IMR-90 (cell line): ENCODE measurements around the gene SMYD4. TPM values are rescaled to one million over a fixed set of nuclear protein-coding genes. Genes with fewer than 3 reads are reported as not detected.

Experiments
- ATAC-seq: fragments of 200-7000 bp; cut with Tn5 transposase; 2 replicates; pipeline ENCODE4 v1.9.1; 2020; ENCODE audit warnings: low read depth, mild to moderate bottlenecking, moderate library complexity
- BruUV-seq: library from RNA; stranded (reverse); fragments of 400-500 nt; replicated peaks from 2 replicates; lab custom pipeline; 2021; lab: Mats Ljungman, UMichigan
- CTCF ChIA-PET: fragments of 300-600 bp; formaldehyde crosslinking; extraction: SDS; loops from one replicate; lab custom pipeline; 2021; ENCODE audit warnings: antibody characterized with exemption; lab: Yijun Ruan, JAX
- POLR2A ChIA-PET: fragments of 300-600 bp; sonication (Branson Sonifier 250); formaldehyde crosslinking; loops from one replicate; lab custom pipeline; 2022; ENCODE audit warnings: antibody characterized with exemption; ENCODE audit not compliant: unreplicated experiment; lab: Charles Lee
- DNase-seq: peaks from one replicate; pipeline ENCODE4 v3.0.0; 2013
- H2AFZ ChIP-seq: replicated peaks from 2 replicates; pipeline ENCODE3; 2013; ENCODE audit warnings: low read length, mild to moderate bottlenecking; ENCODE audit not compliant: poor library complexity
- H2AK5ac ChIP-seq: 2 replicates; pipeline ENCODE4 v1.6.1; 2013; ENCODE audit warnings: low read depth, low read length, inconsistent platforms
- H2AK9ac ChIP-seq: replicated peaks from 2 replicates; pipeline ENCODE3; 2013; ENCODE audit warnings: mild to moderate bottlenecking, low read depth, low read length, moderate library complexity; ENCODE audit not compliant: poor library complexity
- H2BK120ac ChIP-seq: 2 replicates; pipeline ENCODE4 v1.6.1; 2013; ENCODE audit warnings: low read depth, low read length, inconsistent platforms
- H2BK15ac ChIP-seq: 3 replicates; pipeline ENCODE4 v1.6.1; 2013; ENCODE audit warnings: low read depth, low read length, inconsistent platforms
- H2BK20ac ChIP-seq: 2 replicates; pipeline ENCODE4 v1.6.1; 2013; ENCODE audit warnings: low read depth, mild to moderate bottlenecking, inconsistent platforms, low read length, moderate library complexity
- H2BK5ac ChIP-seq: 2 replicates; pipeline ENCODE4 v1.6.1; 2013; ENCODE audit warnings: mild to moderate bottlenecking, low read depth, low read length, inconsistent platforms; ENCODE audit not compliant: poor library complexity, severe bottlenecking
- H3K14ac ChIP-seq: replicated peaks from 2 replicates; pipeline ENCODE4 v1.6.1; 2013; ENCODE audit warnings: low read depth, low read length, inconsistent platforms
- H3K18ac ChIP-seq: 2 replicates; pipeline ENCODE4 v1.6.1; 2013; ENCODE audit warnings: low read depth, low read length, control low read depth
- H3K23ac ChIP-seq: 2 replicates; pipeline ENCODE4 v1.6.1; 2013; ENCODE audit warnings: low read depth, low read length, inconsistent platforms
- H3K27ac ChIP-seq: 2 replicates; pipeline ENCODE4 v1.5.1; 2013; ENCODE audit warnings: mild to moderate bottlenecking, control low read depth, low read length; ENCODE audit not compliant: insufficient read depth
- H3K27me3 ChIP-seq: 2 replicates; pipeline ENCODE4 v1.6.1; 2013; ENCODE audit warnings: low read length; ENCODE audit not compliant: control insufficient read depth, insufficient read depth
- H3K36me3 ChIP-seq: 2 replicates; pipeline ENCODE4 v1.6.1; 2013; ENCODE audit warnings: low read length, mixed read lengths; ENCODE audit not compliant: control insufficient read depth, insufficient read depth
- H3K4ac ChIP-seq: 2 replicates; pipeline ENCODE4 v1.6.1; 2013; ENCODE audit warnings: low read depth, low read length, inconsistent platforms
- H3K4me1 ChIP-seq: 2 replicates; pipeline ENCODE4 v1.6.1; 2013; ENCODE audit warnings: low read length, mixed read lengths; ENCODE audit not compliant: control insufficient read depth, insufficient read depth
- H3K4me2 ChIP-seq: 2 replicates; pipeline ENCODE4 v1.6.1; 2013; ENCODE audit warnings: low read depth, mild to moderate bottlenecking, control low read depth, low read length, moderate library complexity
- H3K4me3 ChIP-seq: 2 replicates; pipeline ENCODE4 v1.5.1; 2013; ENCODE audit warnings: low read depth, mild to moderate bottlenecking, control low read depth, low read length, moderate library complexity; ENCODE audit not compliant: insufficient read depth
- H3K56ac ChIP-seq: 2 replicates; pipeline ENCODE4 v1.6.1; 2013; ENCODE audit warnings: low read length, inconsistent platforms; ENCODE audit not compliant: insufficient read depth; ENCODE audit errors: extremely low read depth
- H3K79me1 ChIP-seq, 2 experiments: 2 replicates each; pipeline ENCODE4 v1.6.1; 2013; ENCODE audit warnings: low read length in 2 of 2, inconsistent platforms in 1 of 2, low read depth in 1 of 2
- H3K9ac ChIP-seq: 2 replicates; pipeline ENCODE4 v1.6.1; 2013; ENCODE audit warnings: low read depth, low read length, control low read depth
- H3K9me1 ChIP-seq: 2 replicates; pipeline ENCODE4 v1.6.1; 2013; ENCODE audit warnings: low read length, inconsistent platforms; ENCODE audit not compliant: insufficient read depth
- H3K9me3 ChIP-seq: 2 replicates; pipeline ENCODE4 v1.6.1; 2013; ENCODE audit warnings: low read length; ENCODE audit not compliant: control insufficient read depth, insufficient read depth
- H4K20me1 ChIP-seq: 2 replicates; pipeline ENCODE4 v1.6.1; 2013; ENCODE audit warnings: low read length, inconsistent platforms; ENCODE audit not compliant: insufficient read depth
- H4K5ac ChIP-seq: 2 replicates; pipeline ENCODE4 v1.6.1; 2013; ENCODE audit warnings: mild to moderate bottlenecking, low read depth, low read length, control low read depth
- H4K8ac ChIP-seq, 2 experiments: 2 replicates each; pipeline ENCODE4 v1.6.1; 2013; ENCODE audit warnings: low read depth in 2 of 2, low read length in 2 of 2, control low read depth in 1 of 2, inconsistent platforms in 1 of 2
- H4K91ac ChIP-seq: 2 replicates; pipeline ENCODE4 v1.6.1; 2013; ENCODE audit warnings: low read depth, low read length, inconsistent platforms; ENCODE audit not compliant: insufficient read depth
- CHD1 ChIP-seq: IDR thresholded peaks from 2 replicates; pipeline ENCODE4 v1.6.1; 2012; ENCODE audit warnings: low read depth, low read length, improper control_type of control experiment
- FOS ChIP-seq: fragments of 150-350 bp; IDR thresholded peaks from 2 replicates; pipeline ENCODE4 v1.6.1; 2016; ENCODE audit warnings: low read depth, low read length
- MAFK ChIP-seq: IDR thresholded peaks from 2 replicates; pipeline ENCODE4 v1.6.1; 2012; ENCODE audit warnings: low read depth, low read length, improper control_type of control experiment
- MAZ ChIP-seq: IDR thresholded peaks from 2 replicates; pipeline ENCODE4 v1.6.1; 2012; ENCODE audit warnings: low read depth, mild to moderate bottlenecking, low read length, improper control_type of control experiment, moderate library complexity, borderline replicate concordance
- MXI1 ChIP-seq: IDR thresholded peaks from 2 replicates; pipeline ENCODE4 v1.6.1; 2012; ENCODE audit warnings: low read depth, mild to moderate bottlenecking, low read length, moderate library complexity, borderline replicate concordance
- NFE2L2 ChIP-seq: fragments of 150-350 bp; IDR thresholded peaks from 2 replicates; pipeline ENCODE4 v1.6.1; 2016; ENCODE audit warnings: low read depth, mild to moderate bottlenecking, low read length
- POLR2A ChIP-seq: IDR thresholded peaks from 2 replicates; pipeline ENCODE4 v1.6.1; 2012; ENCODE audit warnings: mild to moderate bottlenecking, low read depth, low read length
- RCOR1 ChIP-seq: IDR thresholded peaks from 2 replicates; pipeline ENCODE4 v1.6.1; 2012; ENCODE audit warnings: mild to moderate bottlenecking, low read length, improper control_type of control experiment; ENCODE audit not compliant: insufficient replicate concordance
- RFX5 ChIP-seq: IDR thresholded peaks from 2 replicates; pipeline ENCODE4 v1.8.0; 2012; ENCODE audit warnings: low read depth, mild to moderate bottlenecking, low read length, moderate library complexity
- WGBS, 2 experiments: methylation state at CpG; one replicate each; pipeline versions ENCODE4 v1.1.5 to v1.1.7; 2013; ENCODE audit warnings: missing lambda C conversion rate in 2 of 2; ENCODE audit not compliant: insufficient read length in 1 of 2; ENCODE audit errors: extremely low coverage in 2 of 2; 5-methylcytosine and 5-hydroxymethylcytosine counted together
- dilution Hi-C: fragments of 300-500 bp; cut with HindIII; formaldehyde crosslinking; loops from one replicate; pipeline ENCODE4 v1.14.3; 2018; ENCODE audit warnings: low sequenced_read_pairs; ENCODE audit not compliant: unreplicated experiment
- in situ Hi-C: fragments of 300-500 bp; cut with MboI; formaldehyde crosslinking; loops from 3 replicates; pipeline ENCODE4 v1.14.3; 2019; ENCODE audit warnings: low sequenced_read_pairs, inconsistent platforms, mixed read lengths
- intact Hi-C: fragments of 100-400 bp; cut with micrococcal nuclease; formaldehyde crosslinking; loops from 2 replicates; pipeline ENCODE4 v1.10.0; 2022
- polyA plus RNA-seq, 3 experiments: library from polyadenylated mRNA; depleted of rRNA; stranded (reverse); fragments of >200 nt; gene quantifications; 2 replicates each; pipeline ENCODE4 v1.2.3, GENCODE V29; 2012; ENCODE audit warnings: low replicate concordance in 1 of 3
- total RNA-seq: library from RNA; depleted of rRNA; stranded (reverse); fragments of >200 nt; gene quantifications from 2 replicates; pipeline ENCODE4 v1.2.3, GENCODE V29; 2012
- TF ChIP-seq, protein P1 (sequence below): fragments of 150-350 bp; IDR thresholded peaks from 2 replicates; pipeline ENCODE4 v1.6.1; 2016; ENCODE audit warnings: low read depth, mild to moderate bottlenecking, low read length, moderate library complexity, borderline replicate concordance
- TF ChIP-seq, protein P2 (sequence below): fragments of 150-350 bp; IDR thresholded peaks from 2 replicates; pipeline ENCODE4 v1.6.1; 2017; ENCODE audit warnings: mild to moderate bottlenecking, antibody characterized with exemption, low read length, low read depth
- TF ChIP-seq, protein P3 (sequence below): conservative IDR thresholded peaks from 2 replicates; pipeline ENCODE4 v1.5.1; 2012; ENCODE audit warnings: mild to moderate bottlenecking, low read depth, low read length, improper control_type of control experiment

The SMYD4 gene
- total and polyA plus RNA-seq, 2 of the 4 experiments (the other 2 are of a cell fraction) = 5.3 to 7.2 TPM

DNA sequence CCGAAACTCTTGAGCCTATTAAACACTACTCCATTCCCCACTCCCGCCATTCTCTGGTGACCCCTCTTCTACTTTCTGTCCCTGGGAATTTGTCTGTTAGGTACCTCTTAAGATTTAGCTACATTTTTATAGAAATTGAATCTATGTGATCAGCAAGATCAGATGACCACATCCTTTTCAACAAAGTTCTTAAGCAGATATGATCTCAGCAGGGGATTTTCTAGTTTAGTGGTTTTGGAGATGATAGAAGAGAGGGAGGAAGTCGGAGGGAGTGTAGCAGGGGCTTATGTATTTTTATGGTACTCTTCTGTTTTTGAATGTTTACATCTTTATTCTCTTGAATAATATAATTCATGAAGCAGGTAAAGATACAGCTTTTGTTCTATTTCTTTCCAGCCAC, 40.9 kb upstream of the SMYD4 start:
- no peaks in the 10 kb centered on the region for H3K27me3 ChIP-seq
- no peak overlapping the region for H3K4ac ChIP-seq
- H3K14ac ChIP-seq = no peak overlapping the region
- H4K5ac ChIP-seq = no peak overlapping the region
- ATAC-seq (no peak), DNase-seq (no peak)
- H2BK5ac ChIP-seq = no peak overlapping the region
- H4K8ac ChIP-seq = no peak overlapping the region
- no peak overlapping the region for H3K56ac ChIP-seq
- no peak overlapping the region for H2AK5ac ChIP-seq
- WGBS, 2 experiments = 100% methylated on average over 1 of the region's 3 CpGs; no CpG with 5 or more reads in 1 of the 2 experiments
- no peak overlapping the region for H2BK120ac ChIP-seq
- H2BK20ac ChIP-seq = no peak overlapping the region
- dilution Hi-C loops (no loop called here), intact Hi-C loops (no loop called here), in situ Hi-C loops (no loop called here)
- H3K9ac ChIP-seq = no peak overlapping the region
- no peak overlapping the region for H4K91ac ChIP-seq
- no peak overlapping the region for H3K18ac ChIP-seq
- H3K9me3 ChIP-seq = no peaks in the 10 kb centered on the region
- TF ChIP-seq MXI1 (no peak), CHD1 (no peak), FOS (no peak), NFE2L2 (no peak), RFX5 (no peak), RCOR1 (no peak), POLR2A (no peak), MAZ (no peak), MAFK (no peak)
- TF ChIP-seq, protein P1, sequence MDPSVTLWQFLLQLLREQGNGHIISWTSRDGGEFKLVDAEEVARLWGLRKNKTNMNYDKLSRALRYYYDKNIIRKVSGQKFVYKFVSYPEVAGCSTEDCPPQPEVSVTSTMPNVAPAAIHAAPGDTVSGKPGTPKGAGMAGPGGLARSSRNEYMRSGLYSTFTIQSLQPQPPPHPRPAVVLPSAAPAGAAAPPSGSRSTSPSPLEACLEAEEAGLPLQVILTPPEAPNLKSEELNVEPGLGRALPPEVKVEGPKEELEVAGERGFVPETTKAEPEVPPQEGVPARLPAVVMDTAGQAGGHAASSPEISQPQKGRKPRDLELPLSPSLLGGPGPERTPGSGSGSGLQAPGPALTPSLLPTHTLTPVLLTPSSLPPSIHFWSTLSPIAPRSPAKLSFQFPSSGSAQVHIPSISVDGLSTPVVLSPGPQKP = no peak
- TF ChIP-seq, protein P2, sequence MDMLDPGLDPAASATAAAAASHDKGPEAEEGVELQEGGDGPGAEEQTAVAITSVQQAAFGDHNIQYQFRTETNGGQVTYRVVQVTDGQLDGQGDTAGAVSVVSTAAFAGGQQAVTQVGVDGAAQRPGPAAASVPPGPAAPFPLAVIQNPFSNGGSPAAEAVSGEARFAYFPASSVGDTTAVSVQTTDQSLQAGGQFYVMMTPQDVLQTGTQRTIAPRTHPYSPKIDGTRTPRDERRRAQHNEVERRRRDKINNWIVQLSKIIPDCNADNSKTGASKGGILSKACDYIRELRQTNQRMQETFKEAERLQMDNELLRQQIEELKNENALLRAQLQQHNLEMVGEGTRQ = no peak
- TF ChIP-seq, protein P3, sequence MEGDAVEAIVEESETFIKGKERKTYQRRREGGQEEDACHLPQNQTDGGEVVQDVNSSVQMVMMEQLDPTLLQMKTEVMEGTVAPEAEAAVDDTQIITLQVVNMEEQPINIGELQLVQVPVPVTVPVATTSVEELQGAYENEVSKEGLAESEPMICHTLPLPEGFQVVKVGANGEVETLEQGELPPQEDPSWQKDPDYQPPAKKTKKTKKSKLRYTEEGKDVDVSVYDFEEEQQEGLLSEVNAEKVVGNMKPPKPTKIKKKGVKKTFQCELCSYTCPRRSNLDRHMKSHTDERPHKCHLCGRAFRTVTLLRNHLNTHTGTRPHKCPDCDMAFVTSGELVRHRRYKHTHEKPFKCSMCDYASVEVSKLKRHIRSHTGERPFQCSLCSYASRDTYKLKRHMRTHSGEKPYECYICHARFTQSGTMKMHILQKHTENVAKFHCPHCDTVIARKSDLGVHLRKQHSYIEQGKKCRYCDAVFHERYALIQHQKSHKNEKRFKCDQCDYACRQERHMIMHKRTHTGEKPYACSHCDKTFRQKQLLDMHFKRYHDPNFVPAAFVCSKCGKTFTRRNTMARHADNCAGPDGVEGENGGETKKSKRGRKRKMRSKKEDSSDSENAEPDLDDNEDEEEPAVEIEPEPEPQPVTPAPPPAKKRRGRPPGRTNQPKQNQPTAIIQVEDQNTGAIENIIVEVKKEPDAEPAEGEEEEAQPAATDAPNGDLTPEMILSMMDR = no peak
- 0 out of 2 replicates have a peak, but pooled peaks cover 4% of the 10 kb centered on the region for H3K9me1 ChIP-seq
- BruUV-seq = no TSS peak
- ChIA-PET CTCF (no interaction called here), POLR2A (no interaction called here)
- no peak overlapping the region for H2BK15ac ChIP-seq
- H3K4me2 ChIP-seq = no peak overlapping the region
- H3K27ac ChIP-seq = no peak overlapping the region
- peaks cover 0 to 14% of the 10 kb centered on the region in 2 experiments; a peak in 3 of 4 replicates for H3K79me1 ChIP-seq
- no peaks in the 10 kb centered on the region for H3K4me1 ChIP-seq
- no peak overlapping the region for H3K4me3 ChIP-seq
- no peaks in the 10 kb centered on the region for H4K20me1 ChIP-seq
- no peak overlapping the region for H2AK9ac ChIP-seq
- H3K36me3 ChIP-seq = peaks cover 23% of the 10 kb centered on the region
- no peak overlapping the region for H2AFZ ChIP-seq
- no peak overlapping the region for H3K23ac ChIP-seq
